ENCODE results near the gene COQ3.
"Not testable (repeated sequence)": the region's sequence is repeated elsewhere in the genome, so short reads cannot be mapped to it uniquely, and the experiment has no call there.

COQ3 gene

DNA sequence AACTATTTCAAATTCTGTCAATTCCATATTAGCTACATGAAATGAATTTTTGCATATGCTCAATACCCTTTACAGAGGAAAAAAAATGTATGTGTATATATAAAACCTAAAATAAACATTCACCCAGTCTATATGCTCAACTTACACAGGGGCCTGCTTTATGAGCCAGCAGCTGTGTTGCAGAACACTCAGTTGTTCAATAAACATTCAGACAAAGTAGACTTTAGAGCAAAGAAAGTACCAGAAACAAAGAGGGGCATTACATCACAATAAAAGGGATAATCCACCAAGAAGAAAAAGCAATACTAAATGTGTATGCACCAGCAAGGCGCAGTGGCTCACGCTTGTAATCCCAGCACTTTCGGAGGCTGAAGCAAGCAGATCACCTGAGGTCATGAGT is 9.5 kb downstream of the COQ3 start:
- DNase-seq (ENCODE audit: low read depth): no peak

GRCh38 chr6:99378636-99379035 is 15.4 kb downstream of the COQ3 start:
- no peak for DNase-seq (ENCODE audit: low read depth)

DNA sequence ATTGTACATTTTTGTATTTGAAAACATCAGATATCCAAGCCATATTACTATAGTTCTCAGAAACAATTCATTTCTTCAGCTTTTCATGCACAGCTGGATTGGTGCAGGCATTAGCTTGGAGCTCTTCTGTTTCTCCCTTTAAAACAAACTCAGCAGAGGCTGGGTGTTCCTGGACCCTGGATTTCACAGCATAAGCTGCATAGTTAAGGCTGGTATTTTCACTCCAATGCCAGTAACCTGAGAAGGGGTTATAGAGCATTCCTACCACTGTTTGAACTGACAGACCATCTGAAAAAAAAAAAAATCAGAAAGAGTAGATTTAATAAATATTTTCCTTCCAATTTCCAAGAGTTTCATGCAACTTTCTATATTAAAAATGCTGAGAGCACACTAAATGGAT is 24.5 kb downstream of the COQ3 start:
- DNase-seq (ENCODE audit: low read depth): no peak

GRCh38 chr6:99366852-99367251 is 27.1 kb downstream of the COQ3 start:
- DNase-seq (ENCODE audit: low read depth): no peak

- no peak for DNase-seq (ENCODE audit: low read depth)
Observed at GRCh38 chr6:99364026-99364425, 30.0 kb downstream of the COQ3 start.

DNA sequence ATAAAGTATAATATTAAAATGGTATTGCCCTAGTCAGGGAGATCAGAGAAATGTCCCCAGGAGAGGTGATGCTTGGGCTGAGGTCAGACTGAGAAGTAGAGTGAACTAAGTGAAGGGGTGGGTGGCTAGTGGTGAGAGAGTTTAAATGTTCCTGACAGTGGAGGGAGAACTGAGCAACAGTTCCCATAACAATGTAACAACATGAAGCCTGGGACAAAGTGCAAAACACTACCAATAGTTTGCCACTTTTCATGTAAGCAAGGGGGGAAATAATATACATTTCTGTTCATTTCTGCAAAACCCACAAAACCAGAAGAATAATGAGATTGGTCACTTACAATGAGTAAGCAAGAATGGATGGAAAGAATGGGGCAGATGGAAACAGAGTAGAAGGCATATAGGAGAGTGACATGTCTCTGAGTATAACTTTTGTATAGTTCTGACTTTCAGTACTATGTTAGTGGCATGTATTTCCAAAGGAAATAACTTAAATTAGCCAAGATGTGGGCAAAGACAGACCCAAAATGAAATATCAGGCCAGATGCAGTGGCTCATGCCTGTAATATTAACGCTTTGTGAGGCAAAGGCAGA is 31.2 kb downstream of the COQ3 start:
- DNase-seq (ENCODE audit: low read depth): no peak

DNA sequence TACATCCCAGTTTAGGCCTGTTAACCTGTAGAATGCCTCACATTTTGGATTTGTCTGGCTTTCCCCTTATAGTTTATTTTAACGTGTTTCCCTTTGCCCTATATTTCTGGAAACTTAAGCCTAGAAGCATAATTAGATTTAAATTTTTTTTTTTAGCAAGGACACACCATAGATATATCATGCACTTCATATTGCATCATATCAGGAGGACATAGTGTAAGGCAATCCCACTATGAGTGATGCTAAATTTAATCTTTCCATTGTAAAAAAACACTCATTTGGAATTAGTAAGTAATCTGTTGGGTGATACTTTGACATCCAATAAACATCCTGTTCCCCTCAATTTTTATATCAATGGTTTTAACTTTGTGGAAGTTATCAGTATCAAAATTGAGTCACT is 34.2 kb downstream of the COQ3 start:
- no peak for DNase-seq (ENCODE audit: low read depth)

DNA sequence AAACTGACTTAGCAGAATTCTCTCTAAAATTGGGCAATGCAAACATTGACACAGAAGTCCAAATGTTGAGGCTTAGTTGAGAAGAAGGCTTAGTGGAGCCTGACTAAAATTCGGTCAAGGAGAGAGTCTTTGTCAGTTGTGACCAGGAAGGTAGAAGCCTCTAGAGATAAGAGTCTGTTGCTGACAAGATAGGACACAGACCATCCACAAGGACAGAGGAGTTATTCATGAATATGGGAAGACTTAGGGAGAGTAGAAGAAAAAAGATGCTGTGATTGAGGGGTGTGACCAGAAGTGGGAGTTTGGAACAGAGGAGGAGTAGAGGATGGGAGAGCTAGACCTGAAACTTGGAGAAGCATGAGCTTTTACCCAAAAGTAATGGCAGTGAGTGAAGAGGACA is 37.4 kb downstream of the COQ3 start:
- no peak for DNase-seq (ENCODE audit: low read depth)

GRCh38 chr6:99354983-99355382 is 39.0 kb downstream of the COQ3 start:
- DNase-seq (ENCODE audit: low read depth): no peak

GRCh38 chr6:99353126-99353525 is 40.9 kb downstream of the COQ3 start:
- no peak for DNase-seq (ENCODE audit: low read depth)

GRCh38 chr6:99350573-99350972 is 43.4 kb downstream of the COQ3 start:
- DNase-seq (ENCODE audit: low read depth): no peak

DNA sequence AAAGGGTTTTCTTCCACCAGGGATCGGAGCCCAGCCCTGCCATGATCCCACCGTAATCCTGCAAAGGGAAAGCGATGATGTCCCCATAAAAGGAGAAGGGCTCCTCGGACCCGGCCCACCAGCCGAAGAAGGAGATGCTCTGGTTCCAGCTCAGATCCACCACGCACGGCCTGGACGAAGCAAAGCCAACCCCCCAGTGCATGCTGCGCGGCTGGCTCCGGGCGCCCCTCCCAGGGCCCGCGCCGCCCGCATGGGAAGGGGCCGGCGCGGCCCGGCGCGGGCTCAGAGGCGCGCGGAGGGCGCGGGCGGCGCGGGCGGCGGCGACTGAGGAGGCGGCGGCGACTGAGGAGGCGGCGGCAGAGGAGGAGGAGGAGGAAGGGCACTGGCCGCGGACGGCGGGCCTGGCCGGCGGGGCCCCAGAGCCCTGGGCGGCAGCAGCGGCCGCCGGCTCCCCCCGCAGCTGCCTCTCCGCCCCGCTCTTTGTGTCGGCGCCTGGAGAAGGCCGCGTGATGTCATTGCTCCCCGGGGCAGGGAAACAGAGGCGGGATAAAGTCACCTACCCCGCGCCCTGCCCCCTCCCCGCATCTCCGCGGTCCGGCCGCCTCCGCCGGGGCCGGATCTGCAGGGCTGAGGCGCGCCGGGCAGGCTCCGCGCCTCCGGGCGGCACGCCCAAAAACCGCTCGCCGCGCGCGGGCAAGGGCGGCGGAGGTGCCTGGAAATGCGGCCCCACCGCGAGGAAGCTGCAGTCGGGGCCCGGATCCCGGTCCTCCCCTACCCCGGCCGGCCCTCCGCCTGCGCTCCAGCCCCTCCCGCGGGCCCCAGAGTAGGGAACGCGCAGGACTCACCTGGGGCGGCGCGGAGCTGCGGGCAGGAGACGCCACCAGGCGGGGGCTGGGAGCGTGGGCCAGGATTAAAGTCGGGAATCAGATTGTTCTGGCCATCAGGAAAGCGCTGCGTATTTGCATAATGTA is 44.5 kb downstream of the COQ3 start, which contains the start of gene FAXC:
FAXC (minus strand) TSS at position 504 of the 971 bp plus-strand sequence; CDS start at position 202, 302 bp downstream.
- no peak for DNase-seq (ENCODE audit: low read depth)

GRCh38 chr6:99348288-99349170 is 45.5 kb downstream of the COQ3 start:
- no peak for DNase-seq (ENCODE audit: low read depth)

- no peak for DNase-seq (ENCODE audit: low read depth)
Observed at GRCh38 chr6:99347804-99348203, 46.2 kb downstream of the COQ3 start.

- DNase-seq (ENCODE audit: low read depth): no peak
Observed at GRCh38 chr6:99346595-99346994, 47.4 kb downstream of the COQ3 start.

GRCh38 chr6:99345164-99345563 is 48.8 kb downstream of the COQ3 start:
- no peak for DNase-seq (ENCODE audit: low read depth)

DNA sequence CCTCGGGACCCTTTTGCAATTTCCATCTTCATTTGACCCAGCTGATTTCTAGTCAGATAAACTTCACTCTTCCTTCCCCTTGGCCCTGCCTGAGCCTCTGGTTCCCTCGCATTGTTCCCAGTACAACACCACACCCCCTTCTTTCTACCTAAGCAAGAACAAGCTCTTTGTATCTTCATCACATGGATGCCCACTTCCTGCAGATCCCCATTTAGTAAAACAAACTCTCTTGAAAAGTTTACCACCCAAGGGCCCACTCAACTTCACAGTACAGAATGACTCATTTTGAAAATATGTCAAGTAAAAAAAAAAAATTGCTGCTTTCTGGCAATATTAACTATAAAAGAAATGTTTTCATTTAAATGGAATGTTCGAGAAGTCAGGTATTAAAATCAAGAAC is 49.7 kb downstream of the COQ3 start:
- peak; percentile 1 for DNase-seq (ENCODE audit: low read depth)

- DNase-seq (ENCODE audit: low read depth): no peak
Observed at GRCh38 chr6:99341862-99342455, 52.0 kb downstream of the COQ3 start.

- DNase-seq (ENCODE audit: low read depth): no peak
Observed at GRCh38 chr6:99338188-99338587, 55.8 kb downstream of the COQ3 start.

DNA sequence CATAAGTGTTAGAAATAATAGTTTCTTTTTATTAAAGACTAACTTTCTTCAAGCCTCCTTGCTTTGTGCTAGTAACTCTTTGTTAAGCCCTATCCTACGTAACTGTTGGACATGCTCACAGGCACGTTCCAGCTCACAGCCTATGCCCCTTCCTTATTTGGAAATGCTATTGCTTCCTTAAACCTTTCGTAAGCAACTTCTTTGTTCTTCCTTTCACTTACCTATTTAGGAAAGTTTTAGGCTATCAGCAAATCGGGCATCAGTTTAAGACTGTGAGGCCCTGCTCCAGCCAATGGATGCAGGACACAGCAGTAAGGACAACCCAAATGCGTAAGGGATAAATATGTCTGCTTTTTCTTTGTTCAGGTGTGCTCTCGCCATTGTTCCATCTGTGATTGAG is 58.7 kb downstream of the COQ3 start:
- DNase-seq (ENCODE audit: low read depth): not testable (repeated sequence)

GRCh38 chr6:99334526-99335127 is 59.4 kb downstream of the COQ3 start:
- peak; percentile 34 for DNase-seq (ENCODE audit: low read depth)

DNA sequence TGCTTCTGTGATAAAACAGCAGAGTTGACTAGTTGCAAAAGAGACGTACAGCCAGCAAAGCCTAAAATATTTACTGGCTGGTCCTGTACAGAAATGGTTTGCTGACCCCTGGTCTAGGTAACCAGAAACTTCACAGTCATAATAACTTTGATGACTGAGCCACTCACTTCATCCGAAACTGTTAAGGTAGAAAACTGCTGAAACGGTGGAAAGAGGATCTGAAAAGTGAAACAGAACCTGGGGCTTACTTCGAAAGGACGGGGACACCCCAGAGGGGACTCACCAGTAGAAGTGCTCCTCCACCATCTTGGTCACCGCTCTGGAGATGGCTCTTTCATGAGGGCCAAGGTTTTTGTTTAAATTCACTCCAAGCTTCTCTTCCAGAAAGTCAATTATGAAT is 60.9 kb downstream of the COQ3 start:
- no peak for DNase-seq (ENCODE audit: low read depth)
